Mucosa of descending colon (tissue), 3 donors: ENCODE results near the gene MRPL40. TPM values are rescaled to one million over a fixed set of nuclear protein-coding genes. Genes with fewer than 3 reads are reported as not detected.

Experiments used
- ATAC-seq: fragments of 200-7000 bp; cut with Tn5 transposase; one replicate; pipeline ENCODE4 v1.9.1; 2020; ENCODE audit warnings: mild to moderate bottlenecking, moderate library complexity
- DNase-seq, 3 donors: peaks; one replicate each; pipeline ENCODE4 v3.0.0-alpha.2; 2020
- H3K36me3 ChIP-seq: fragments of 200-600 bp; one replicate; pipeline ENCODE4 v1.8.0; 2021; ENCODE audit warnings: low read depth, mild to moderate bottlenecking
- H3K4me1 ChIP-seq: fragments of 200-600 bp; one replicate; pipeline ENCODE4 v1.8.0; 2021; ENCODE audit warnings: low read depth, mild to moderate bottlenecking
- H3K4me3 ChIP-seq: fragments of 200-600 bp; one replicate; pipeline ENCODE4 v1.8.0; 2021; ENCODE audit warnings: mild to moderate bottlenecking
- H3K9me3 ChIP-seq: fragments of 200-600 bp; one replicate; pipeline ENCODE4 v1.8.0; 2021; ENCODE audit warnings: mild to moderate bottlenecking
- intact Hi-C, 2 donors: fragments of 100-400 bp; cut with DNase I in 1 of 2; cut with micrococcal nuclease in 1 of 2; formaldehyde crosslinking; loops; one replicate each; pipeline versions ENCODE4 v1.11.0 to v1.11.1; 2022; cut with DNase I, micrococcal nuclease
- total RNA-seq, 3 donors: library from RNA; stranded (reverse); fragmentation: NEBNext Ultra II Directional in 2 of 3; extraction: Animal tissue kit (Norgen Biotek cat#: 25700) in 2 of 3; gene quantifications; one replicate each; pipeline versions ENCODE4 v1.2.1 to v1.2.4, GENCODE V29; 2021 to 2023
- TF ChIP-seq, protein P1 (sequence below): fragments of 200-600 bp; IDR thresholded peaks from one replicate; pipeline ENCODE4 v1.8.0; 2022; ENCODE audit warnings: antibody characterized with exemption, mild to moderate bottlenecking
- donor health status: DM: no; HTN: no; CAD: no; lungs with moderate emphysema.
- donor health status: DM: no; HTN: no; CAD: no.
- donor health status: DM: no; HTN: yes; CAD: no.

Gene MRPL40
- total RNA-seq, 3 donors from 2014 or later: 15.2 to 21.7 (median 19.0) TPM

DNA sequence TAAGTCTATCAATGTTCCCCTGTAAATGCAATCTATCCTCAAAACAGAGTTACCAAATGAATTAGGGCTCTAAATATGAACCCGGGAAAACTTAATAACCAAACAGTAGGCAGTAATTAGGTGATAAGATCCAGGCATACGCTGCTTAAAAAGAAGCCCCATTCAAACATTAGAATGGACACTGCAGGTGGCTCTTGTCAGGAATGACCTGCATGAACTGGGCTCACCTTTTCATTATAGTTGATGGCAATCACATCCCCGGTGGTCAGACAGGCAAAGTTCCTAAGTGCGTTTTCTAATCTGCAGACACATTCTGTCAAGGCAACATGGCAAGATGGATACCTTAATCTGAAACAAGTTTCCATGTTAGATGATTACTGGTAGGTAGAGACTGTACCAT, 32.6 kb downstream of the MRPL40 start:
- H3K9me3 ChIP-seq: no peaks in the 10 kb centered on the region
- peaks cover 16% of the 10 kb centered on the region for H3K36me3 ChIP-seq
- no peak for ATAC-seq
- no peak for DNase-seq
- no peaks in the 10 kb centered on the region for H3K4me1 ChIP-seq
- no peak overlapping the region for H3K4me3 ChIP-seq
- TF ChIP-seq, protein P1, sequence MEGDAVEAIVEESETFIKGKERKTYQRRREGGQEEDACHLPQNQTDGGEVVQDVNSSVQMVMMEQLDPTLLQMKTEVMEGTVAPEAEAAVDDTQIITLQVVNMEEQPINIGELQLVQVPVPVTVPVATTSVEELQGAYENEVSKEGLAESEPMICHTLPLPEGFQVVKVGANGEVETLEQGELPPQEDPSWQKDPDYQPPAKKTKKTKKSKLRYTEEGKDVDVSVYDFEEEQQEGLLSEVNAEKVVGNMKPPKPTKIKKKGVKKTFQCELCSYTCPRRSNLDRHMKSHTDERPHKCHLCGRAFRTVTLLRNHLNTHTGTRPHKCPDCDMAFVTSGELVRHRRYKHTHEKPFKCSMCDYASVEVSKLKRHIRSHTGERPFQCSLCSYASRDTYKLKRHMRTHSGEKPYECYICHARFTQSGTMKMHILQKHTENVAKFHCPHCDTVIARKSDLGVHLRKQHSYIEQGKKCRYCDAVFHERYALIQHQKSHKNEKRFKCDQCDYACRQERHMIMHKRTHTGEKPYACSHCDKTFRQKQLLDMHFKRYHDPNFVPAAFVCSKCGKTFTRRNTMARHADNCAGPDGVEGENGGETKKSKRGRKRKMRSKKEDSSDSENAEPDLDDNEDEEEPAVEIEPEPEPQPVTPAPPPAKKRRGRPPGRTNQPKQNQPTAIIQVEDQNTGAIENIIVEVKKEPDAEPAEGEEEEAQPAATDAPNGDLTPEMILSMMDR: no peak
- intact Hi-C loops: no loop called here

DNA sequence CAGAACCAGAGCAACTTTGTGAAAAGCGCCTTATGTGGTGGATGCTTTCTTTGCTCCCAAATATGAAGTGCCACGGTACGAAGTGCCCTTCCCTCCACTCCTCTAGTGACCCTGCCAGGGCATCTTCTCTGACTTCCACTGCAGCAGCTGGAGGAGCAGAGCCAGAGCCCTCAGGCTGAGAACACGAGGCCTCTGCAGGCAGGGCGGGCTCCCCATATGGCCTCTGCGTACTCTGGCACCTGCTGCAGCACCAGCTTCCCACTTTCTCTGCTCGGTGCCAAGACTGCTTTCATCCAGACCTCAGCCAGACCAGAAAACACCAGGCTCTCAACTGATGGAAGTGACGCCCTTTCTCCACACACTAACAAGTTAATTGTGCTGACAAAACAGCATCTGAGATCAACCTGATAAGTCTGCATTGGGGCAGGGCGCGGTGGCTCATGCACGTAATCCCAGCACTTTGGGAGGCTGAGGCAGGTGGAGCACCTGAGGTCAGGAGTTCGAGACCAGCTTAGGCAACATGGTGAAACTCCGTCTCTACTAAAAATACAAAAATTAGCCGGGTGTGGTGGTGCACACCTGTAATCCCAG, 33.9 kb downstream of the MRPL40 start:
- TF ChIP-seq, protein P1: no peak
- intact Hi-C loops: no loop called here
- H3K4me1 ChIP-seq: no peaks in the 10 kb centered on the region
- DNase-seq (no peak), ATAC-seq (no peak)
- H3K4me3 ChIP-seq: no peak overlapping the region
- H3K9me3 ChIP-seq: no peaks in the 10 kb centered on the region
- peaks cover 18% of the 10 kb centered on the region for H3K36me3 ChIP-seq

DNA sequence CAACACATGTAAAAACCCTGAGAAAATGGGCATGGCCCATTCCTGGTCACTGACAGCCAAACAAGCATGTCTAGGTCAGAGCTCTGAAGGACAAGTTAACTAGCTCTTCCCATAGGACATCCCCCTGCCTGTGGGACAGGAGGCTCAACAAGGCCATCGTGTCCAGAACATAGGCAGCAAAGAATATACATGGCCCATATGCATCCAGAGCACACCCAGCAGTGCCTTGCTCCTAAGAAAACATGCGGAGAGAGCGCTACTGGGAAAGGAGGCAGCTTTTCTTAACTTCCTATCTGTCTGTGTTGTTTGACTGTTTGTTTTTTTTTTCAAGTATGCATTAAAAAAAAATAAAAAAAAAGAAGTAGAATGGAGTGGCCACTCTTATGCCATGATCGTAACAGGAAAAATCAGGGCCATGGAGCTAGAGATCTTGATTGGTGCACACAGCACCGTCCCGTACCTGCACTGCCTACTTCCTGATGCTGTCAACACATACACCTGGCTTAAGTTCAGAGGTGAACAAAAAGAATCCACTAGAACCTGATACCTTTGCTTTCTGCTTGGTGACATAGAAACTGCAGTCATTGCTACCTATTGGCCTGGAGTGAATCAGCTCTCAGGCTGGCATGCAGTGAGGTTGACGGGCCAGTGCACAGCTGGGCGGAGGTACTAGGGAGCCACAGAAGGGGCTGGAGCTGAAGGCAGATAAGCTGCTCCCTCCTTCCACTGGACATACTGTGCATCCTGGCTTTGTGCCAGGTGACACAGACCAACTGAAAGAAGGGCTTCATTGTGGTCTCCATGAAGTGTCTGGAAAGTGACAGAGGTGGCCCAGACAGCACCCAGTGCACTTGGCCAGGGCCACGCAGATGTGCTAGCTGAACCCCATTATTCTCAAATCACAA, 34.8 kb downstream of the MRPL40 start:
- H3K9me3 ChIP-seq: no peaks in the 10 kb centered on the region
- TF ChIP-seq, protein P1: no peak
- no peak overlapping the region for H3K4me3 ChIP-seq
- intact Hi-C loops: no loop called here
- DNase-seq (no peak), ATAC-seq (no peak)
- no peaks in the 10 kb centered on the region for H3K4me1 ChIP-seq
- peaks cover 25% of the 10 kb centered on the region for H3K36me3 ChIP-seq

DNA sequence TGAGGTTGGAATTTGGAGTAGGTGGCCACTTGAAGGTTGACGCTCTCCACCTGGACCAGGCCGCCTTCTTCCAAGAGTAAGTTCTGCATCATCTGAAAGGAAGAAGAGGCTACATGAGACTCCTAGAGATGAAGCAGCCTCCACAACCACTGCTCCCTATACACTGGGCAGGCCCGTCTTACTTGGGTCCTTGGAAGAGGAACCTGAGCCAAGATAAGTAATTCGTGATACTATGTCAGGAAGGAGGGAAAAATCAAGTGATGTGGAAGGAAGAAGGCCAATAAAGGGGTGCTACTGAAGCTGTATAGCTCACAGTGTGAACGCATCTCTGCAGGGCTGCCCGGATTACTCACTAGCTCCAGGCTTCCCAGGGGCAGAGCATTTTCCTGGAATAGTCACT, 35.6 kb downstream of the MRPL40 start:
- TF ChIP-seq, protein P1: no peak
- no peaks in the 10 kb centered on the region for H3K4me1 ChIP-seq
- ATAC-seq (no peak), DNase-seq (no peak)
- intact Hi-C loops: no loop called here
- no peaks in the 10 kb centered on the region for H3K9me3 ChIP-seq
- peaks cover 29% of the 10 kb centered on the region for H3K36me3 ChIP-seq
- H3K4me3 ChIP-seq: no peak overlapping the region

DNA sequence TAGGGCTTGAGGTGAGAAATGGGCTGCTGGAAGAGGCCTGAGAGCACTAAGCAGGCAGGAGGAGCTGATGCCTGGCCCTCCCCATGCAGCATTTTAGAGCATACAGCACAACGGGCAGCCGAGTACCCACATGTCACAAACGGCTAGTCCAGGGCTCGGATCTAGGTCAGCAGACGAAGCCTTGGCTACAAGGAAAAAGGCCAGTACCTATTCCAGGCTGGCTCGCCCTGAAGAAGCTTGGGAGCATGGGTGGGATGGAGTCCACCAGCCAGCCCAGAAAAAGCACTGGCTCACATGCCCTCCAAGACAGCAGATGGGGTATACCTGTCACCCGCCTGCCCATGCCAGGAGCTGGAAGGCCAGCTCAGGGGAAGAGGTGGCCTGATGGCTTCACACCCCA, 37.1 kb downstream of the MRPL40 start:
- TF ChIP-seq, protein P1: no peak
- H3K36me3 ChIP-seq: peaks cover 29% of the 10 kb centered on the region
- no peak overlapping the region for H3K4me3 ChIP-seq
- no peaks in the 10 kb centered on the region for H3K4me1 ChIP-seq
- DNase-seq (no peak), ATAC-seq (no peak)
- no peaks in the 10 kb centered on the region for H3K9me3 ChIP-seq
- intact Hi-C loops: no loop called here
